Astrocyte of the spinal cord (primary cell): Measurements from ENCODE around the gene COL9A3.

ENCODE experiments used
- DNase-seq: peaks from one replicate; pipeline ENCODE4 v3.0.0; 2011; ENCODE audit warnings: low read depth, low spot score
- H3K4me3 ChIP-seq: 2 replicates; pipeline ENCODE4 v1.5.1; 2011; ENCODE audit warnings: low read depth, mild to moderate bottlenecking, low read length, moderate library complexity
- CTCF ChIP-seq: IDR thresholded peaks from 2 replicates; pipeline ENCODE4 v1.5.1; 2012; ENCODE audit warnings: low read depth, mild to moderate bottlenecking, low read length, inconsistent platforms
- in situ Hi-C: cut with HindIII; loops from 2 replicates; pipeline ENCODE4 v1.10.0; 2017; ENCODE audit warnings: low sequenced_read_pairs

Gene COL9A3

GRCh38 chr20:62889411-62889810 is 72.6 kb downstream of the COL9A3 start:
- DNase-seq, result no peak
- TF ChIP-seq CTCF, result no peak
- no peak overlapping the region for H3K4me3 ChIP-seq
- in situ Hi-C loops, result no loop called here

GRCh38 chr20:62889871-62890270 is 73.0 kb downstream of the COL9A3 start:
- no peak for TF ChIP-seq CTCF
- in situ Hi-C loops, result no loop called here
- DNase-seq, result no peak
- H3K4me3 ChIP-seq, result no peak overlapping the region

- no peak overlapping the region for H3K4me3 ChIP-seq
- in situ Hi-C loops, result no loop called here
- TF ChIP-seq CTCF, result no peak
- DNase-seq, result no peak
Measured at GRCh38 chr20:62890444-62890843, 73.6 kb downstream of the COL9A3 start.
